HPDE6-E6E7 (cell line): Measurements from ENCODE around the gene XAB2.
A peak's percentile ranks its signal among the peaks of the same experiment; 100 is the strongest.
"Not testable (repeated sequence)": the region's sequence is repeated elsewhere in the genome, so short reads cannot be mapped to it uniquely, and the experiment has no call there.

Experiments
- DNase-seq: peaks from one replicate; pipeline ENCODE4 v3.0.0; 2011; ENCODE audit warnings: missing footprints; ENCODE audit errors: extremely low spot score

The XAB2 gene

DNA sequence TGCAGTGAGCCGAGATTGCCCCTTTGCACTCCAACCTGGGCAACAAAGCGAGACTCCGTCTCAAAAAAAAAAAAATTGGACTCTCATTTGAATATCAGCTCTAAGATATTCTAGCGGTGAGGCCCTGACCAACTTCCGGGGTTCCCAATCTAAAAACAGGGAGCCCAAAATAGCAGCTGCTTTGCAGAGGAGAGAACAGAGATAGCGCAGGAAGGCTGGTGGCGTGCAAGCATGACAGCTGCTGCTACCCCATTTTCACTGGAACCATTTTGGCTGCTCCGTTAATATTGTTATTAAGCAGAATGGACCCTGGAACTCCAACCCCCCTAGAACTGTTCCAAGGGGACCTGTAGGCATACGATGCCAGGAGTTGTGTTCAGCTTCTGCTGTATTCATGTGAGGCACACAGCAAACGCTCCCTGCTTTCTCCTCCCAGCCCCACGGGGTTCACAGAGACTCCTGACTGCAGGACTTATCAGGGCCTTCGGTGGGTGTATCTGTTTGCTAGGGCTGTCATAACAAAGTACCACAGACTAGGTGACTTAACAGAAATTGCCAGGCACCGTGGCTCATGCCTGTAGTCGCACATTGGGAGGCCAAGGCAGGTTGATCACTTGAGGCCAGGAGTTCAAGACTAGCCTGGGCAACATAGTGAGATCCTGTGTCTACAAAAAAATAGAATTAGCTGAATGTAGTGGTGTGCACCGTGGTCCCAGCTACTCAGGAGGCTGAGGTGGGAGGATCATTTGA, 19.1 kb upstream of the XAB2 start:
- no peak for DNase-seq

DNA sequence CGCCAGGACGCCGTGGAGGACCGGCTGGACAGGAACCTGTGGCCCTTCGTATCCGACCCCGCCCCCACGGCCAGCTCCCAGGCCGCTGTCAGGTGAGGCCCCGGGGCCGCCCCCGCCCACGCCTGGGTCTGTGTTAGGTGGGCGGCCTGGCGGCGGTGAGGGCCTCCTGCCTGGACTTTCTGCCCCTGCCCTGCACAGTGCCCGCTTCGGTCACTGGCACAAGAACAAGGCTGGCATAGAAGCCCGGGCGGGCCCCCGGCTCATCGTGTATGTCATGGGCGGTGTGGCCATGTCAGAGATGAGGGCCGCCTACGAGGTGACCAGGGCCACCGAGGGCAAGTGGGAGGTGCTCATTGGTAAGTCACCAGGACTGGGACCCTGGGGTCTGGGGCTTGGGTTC, 17.8 kb upstream of the XAB2 start:
- DNase-seq: no peak

DNA sequence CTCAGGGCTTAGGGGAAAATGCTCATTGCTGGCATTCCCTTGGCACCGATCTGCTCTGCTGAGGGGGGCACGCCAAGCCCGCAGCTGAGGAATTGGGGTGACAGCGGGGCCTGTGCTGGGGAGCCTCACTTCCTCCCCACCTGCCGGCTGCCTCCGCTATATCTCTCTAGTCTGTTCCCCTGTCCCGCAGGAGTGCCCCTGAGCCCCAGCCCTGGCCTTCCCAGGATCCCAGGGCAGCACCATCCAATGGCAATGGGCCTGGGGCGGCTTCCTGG, 17.0 kb upstream of the XAB2 start:
- no peak for DNase-seq

DNA sequence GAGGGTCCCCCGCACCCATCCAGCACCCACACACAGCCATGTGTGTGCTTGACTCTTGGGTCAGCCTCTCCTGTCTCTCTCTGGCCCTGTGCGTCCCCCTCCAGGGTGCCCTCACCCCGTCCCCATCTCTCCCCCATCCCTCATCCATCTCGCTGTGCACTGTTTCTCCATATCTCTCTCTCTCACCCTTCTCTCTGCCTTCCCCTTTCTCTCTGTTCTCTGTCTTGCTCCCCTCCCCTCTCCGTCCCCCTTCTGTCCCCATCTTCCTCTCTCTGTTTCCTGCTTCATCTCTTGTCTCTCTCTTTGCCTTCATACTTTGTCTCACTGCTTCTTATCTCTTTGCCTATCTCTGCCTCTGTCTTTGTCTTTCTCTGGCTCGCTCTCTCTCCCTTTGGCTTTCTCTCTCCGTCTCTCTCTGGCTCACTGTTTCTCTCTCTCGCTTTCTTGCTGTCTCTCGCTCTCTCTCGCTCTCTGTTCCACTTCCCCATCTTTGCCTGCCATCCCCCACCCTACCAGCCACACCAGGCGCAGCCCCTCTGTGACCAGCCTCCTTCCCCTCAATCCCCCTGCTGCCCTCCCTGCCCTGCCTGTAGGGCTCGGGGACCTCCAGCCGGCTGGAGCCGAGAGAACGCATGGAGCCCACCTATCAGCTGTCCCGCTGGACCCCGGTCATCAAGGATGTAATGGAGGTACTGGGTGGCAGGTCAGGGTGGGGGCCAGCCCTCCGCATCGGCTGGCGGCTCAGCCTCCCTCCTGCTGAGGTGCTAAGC, 16.5 kb upstream of the XAB2 start:
- DNase-seq: no peak

DNA sequence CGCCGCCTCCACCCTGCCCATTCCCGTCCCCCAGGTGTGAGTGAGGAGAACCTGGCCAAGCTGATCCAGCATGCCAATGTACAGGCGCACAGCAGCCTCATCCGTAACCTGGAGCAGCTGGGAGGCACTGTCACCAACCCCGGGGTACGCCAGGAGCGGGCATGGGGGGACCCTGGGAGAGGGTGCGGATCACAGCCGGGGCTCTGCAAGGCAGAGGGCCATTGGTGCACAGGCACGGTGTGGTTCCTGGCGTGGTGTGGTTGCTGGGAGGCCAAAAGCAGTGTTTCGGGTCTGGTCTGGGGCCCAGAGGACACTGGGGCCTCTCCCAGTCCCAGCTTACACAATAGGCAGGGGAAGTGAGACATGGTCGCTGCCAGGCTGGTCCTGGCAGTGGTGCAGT, 15.8 kb upstream of the XAB2 start:
- DNase-seq: no peak

DNA sequence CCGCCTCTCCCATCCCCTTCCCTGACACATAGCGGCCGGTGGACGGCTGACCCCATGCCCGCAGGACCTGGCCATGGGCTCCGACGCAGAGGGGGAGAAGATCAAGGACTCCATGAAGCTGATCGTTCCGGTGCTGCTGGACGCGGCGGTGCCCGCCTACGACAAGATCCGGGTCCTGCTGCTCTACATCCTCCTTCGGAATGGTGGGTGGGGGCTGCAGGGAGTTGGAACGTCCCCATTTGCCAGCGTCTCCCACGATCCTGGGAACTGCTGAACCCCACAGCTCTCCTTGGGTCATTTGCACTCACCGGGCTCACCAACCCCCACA, 15.2 kb upstream of the XAB2 start:
- no peak for DNase-seq

DNA sequence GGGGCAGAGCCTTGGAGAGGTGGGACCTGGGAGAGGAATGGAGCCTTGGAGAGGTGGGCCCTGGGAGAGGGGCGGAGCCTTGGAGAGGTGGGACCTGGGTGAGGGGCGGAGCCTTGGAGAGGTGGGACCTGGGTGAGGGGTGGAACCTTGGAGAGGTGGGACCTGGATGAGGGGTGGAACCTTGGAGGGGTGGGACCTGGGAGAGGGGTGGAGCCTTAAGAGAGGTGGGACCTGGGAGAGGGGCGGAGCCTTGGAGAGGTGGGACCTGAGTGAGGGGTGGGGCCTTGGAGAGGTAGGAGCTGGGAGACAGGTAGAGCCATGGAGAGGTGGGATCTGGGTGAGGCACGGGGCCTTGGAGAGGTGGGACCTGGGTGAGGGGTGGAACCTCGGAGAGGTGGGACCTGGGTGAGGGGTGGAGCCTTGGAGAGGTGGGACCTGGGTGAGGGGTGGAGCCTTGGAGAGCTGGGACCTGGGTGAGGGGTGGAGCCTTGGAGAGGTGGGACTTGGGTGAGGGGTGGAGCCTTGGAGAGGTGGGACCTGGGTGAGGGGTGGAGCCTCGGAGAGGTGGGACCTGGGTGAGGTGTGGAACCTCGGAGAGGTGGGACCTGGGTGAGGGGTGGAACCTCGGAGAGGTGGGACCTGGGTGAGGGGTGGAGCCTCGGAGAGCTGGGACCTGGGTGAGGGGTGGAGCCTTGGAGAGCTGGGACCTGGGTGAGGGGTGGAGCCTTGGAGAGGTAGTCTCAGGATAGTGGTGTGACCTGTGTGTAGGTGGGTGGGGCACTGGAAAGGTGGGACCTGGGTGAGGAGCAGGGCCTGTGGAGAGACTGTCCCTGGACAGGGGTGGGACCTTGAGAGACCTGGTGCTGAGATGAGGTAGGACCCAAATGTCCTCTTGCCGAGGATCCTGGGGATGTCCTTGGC, 14.5 kb upstream of the XAB2 start:
- DNase-seq: not testable (repeated sequence)

DNA sequence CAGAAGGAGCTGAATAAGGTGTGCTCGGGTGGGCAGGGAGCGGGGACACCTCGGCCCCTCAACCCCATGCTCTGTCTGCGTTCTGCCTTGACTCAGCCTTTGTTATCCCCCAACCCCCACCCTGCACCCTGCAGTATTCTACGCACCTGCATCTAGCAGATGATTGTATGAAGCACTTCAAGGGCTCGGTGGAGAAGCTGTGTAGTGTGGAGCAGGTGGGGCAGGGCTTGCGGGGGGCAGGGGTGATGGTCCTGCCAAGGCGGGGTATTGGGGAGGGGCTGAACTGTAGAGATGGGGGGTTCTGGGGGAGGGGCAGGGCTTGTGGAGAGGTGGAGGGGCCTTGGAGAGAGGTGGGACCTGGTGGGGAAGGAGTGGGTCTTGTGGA, 13.7 kb upstream of the XAB2 start:
- no peak for DNase-seq

DNA sequence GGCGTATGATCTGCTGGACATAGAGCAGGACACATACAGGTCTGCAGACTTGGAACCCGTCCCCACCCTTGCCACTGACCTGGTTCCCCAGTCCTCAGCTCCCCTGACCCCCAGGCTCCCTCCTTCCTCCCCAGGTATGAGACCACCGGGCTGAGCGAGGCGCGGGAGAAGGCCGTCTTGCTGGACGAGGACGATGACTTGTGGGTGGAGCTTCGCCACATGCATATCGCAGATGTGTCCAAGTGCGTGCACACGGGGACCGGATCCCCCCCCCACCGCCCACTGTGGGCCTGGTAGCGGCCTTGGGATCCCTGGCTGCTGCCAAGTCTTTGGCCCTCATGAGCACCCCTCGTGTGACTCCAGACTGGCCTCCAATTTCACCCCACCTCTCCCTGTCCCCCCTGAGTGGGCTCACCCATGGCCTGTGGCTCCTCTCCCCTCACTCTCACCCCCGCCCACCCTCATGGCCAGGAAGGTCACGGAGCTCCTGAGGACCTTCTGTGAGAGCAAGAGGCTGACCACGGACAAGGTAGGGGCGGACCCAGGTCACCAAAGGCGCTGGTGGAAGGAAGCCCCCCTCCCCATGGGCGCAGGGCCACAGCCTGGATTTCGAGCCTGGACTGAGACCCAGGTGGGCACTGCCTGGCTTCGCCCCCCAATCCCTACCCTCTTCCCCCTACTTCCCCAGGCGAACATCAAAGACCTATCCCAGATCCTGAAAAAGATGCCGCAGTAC, 13.1 kb upstream of the XAB2 start:
- no peak for DNase-seq

DNA sequence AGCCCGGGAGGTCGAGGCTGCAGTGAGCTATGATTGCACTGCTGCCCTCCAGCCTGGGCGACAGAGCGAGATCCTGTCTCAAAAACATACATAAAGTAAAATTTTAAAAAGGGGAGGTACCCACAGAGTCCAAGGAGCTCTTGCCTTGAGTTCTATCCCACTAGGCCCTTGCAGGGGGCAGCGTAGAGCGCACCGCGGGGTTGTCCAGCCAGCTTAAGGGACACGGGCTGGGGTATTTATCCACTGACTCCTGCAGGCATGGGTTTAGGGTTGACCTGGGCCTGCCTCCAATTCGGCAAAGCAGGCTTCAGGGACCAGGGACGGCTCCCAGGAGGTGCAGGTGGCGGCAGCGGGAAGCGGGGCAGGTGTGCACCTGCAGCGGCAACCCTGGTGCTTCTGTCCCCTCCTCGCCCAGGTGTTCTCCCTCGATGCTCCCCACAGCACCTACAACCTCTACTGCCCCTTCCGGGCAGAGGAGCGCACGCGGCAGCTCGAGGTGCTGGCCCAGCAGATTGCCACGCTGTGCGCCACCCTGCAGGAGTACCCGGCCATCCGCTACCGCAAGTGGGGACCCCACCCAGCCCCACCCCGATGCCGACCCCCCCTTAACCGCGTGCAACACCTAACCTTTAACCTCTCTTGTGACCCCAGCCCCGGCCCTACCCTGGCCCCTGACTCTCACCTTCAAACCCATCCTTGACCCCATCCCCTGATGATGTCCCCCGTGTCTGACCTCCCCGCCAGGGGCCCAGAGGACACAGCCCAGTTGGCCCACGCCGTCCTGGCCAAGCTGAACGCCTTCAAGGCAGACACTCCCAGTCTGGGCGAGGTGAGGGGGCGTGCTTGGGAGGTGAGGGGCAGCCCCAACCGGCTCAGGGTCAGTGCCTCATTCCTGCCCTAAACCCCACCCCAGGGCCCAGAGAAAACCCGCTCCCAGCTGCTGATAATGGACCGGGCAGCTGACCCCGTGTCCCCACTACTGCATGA, 12.2 kb upstream of the XAB2 start:
- no peak for DNase-seq

DNA sequence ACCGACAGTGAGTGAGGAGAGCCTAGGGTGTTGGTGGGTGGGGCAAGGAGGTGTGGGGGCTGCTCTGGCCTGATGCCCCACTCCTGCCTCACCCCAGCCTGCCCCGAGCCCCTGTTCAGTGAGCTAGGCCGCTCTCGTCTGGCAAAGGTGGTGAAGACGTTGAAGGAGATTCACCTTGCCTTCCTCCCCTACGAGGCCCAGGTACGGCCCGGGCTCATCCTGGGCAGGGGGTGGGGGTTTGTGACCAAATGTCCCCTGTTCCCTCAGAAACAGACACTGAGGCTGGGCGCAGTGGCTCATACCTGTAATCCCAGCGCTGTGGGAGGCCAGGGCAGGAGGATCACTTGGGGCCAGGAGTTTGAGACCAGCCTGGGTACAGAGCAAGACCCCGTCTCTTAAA, 11.5 kb upstream of the XAB2 start:
- DNase-seq: no peak

DNA sequence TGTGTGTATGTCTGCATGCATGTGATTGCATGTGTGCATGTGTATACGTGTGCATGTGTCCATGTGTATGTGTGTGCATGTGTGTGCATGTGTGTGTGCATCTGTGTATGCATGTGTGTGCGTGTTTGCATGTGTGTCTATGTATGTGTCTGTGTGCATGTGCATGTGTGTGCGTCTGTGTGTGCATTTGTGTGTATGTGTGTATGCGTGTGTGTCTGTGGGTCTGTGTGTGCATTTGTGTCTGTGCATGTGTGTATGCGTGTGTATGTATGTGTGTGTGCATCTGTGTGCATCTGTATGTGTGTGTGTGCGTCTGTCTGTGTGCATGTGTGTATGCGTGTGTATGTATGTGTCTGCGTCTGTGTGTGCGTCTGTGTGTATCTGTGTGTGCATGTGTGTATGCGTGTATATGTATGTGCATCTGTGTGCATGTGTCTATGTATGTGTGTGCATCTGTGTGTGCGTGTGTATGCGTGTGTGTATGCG, 10.6 kb upstream of the XAB2 start:
- DNase-seq: no peak

DNA sequence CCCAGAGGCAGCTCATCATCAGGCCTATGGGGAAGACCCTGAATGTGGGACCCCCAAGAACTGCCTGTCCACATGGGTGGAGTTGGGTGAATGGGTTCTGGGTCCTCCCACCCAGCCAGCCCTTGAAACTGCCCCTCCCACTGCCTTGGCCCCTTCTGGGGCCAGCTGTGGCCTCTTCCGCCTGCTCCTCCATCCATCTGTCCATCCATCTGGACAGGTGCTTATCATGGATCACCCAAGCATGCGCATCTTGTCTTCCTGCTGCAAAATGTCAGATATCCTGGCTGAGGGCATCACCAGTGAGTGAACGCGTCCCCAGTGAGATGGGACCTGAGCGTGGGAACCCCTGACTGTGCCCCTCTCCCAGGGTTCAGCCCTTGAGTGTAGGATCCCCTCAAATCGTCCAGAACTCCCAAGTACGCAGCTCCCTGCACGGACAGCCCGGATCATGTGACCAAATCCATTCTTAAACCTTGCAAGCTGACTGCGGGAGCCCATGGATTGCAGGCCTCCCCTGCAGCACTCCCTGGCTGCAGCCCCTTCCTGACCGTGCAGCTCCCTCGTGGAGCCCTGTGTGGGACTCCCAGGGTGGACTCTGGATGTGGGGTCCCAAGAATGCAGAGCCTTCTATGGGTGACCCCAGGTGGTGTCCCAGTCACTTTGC, 9.6 kb upstream of the XAB2 start:
- no peak for DNase-seq

DNA sequence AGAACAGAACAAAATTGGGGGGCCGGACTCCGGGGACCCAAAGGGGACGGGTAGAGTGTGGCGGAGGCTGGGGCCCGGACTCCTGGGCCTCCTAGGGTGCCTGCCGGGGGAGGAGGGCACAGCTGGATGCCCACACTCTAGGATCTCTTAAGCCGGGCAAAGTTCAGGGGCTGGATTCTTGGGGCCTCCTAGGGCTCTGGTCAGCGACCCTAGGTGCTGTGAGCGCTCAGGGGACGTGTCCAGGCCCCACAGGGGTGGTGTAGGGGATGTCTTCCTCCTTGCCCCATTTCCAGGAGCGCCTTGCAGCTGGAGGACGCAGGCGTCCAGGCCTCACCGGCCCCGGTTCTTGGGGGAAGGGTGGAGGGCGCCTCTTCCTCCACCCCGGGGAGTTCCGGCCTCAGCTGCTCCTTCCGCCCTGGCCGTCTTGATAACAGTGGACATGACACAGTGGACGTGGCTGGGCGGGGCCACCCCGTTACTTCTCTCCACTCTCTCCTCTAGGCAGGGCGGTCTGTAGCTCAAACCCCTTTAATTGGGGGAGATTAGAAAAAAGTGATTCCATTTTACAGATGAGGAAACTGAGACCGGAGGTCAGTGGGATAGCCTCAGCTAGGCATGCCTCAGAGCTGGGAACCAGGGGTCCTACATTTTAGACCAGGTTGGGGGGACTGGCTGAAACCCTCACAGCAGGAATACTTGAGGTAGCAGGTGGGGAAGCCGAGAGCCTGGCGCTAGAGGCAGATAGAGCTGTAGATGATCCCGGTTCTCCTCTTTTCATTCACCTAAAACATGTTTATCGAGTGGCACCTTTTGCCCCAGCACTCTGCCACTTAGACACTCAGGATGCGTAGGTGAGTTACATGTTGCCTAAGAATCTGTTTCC, 8.3 kb upstream of the XAB2 start:
- DNase-seq: no peak

DNA sequence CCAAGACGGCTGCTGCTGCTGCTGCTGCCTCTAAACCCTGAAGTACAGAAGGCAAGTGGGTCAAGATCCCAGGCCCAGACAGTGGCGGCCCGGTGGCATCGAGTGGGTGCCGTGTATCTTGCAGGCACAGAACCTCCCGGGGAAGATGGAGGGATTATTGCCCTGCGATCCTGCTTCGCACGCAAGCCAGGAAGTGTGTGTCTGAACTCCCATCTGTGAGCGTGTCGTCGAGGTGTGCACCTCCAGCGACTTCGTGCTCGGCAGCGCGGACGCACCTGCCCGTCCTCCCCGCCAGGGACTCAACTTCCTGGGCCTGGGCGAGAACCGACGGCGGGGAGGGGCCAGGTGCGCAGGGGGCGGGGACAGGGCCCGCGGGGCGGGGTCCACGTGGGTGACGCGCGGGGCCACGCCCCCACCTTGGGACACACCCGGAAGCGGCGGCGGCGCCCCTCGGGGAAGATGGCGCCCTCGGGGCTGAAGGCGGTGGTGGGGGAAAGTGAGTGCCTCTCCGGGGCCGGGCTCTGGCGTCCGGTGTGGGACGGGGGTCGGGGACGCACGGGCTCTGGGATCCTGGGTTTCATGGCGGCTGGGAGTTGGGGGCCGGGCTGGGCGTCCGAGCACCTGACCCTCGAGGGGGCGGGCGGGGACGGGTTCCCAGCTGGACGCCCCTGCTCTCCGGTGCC, 7.5 kb upstream of the XAB2 start, which contains the start of gene STXBP2:
STXBP2 (plus strand) TSS at position 420 of the 683 bp plus-strand sequence; CDS start at position 460, 40 bp downstream.
- peak; percentile 82 for DNase-seq

DNA sequence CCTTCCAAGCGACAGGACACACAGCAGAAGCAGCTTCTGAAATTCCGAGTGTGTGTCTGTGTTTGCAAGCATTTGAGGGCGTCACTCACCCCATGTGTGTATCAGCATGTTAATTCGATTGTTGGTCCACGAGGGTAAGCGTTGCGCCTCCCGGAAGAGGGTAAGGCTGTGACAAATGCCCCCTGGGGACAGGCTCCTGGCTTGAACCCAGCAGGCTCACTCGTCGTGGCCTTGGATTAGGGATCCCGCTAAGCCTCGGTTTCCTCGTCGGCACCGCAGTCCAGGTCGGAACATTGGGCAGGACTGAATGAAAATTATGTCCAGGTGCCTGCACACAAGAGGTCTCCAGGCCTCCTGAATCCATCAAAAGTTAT, 7.0 kb upstream of the XAB2 start:
- DNase-seq: no peak

DNA sequence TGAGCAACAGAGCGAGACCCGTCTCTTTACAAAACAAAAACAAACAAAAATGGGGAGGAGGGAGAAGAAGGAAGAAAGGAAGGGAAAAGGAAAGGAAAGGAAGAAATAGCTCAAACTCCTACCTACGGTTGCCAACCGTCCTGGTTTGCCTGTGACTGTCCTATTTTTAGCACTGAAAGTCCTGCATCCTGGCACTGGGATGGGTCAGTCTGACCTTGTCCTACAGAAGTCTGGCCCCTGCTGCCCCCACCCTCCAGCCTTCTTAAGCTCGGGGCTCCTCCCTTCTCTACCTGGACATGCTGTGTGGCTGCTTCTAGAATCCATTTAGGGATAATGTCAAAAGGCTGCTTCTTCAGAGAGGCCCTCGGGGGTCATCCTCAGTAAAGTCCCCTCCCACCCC, 6.3 kb upstream of the XAB2 start:
- no peak for DNase-seq

DNA sequence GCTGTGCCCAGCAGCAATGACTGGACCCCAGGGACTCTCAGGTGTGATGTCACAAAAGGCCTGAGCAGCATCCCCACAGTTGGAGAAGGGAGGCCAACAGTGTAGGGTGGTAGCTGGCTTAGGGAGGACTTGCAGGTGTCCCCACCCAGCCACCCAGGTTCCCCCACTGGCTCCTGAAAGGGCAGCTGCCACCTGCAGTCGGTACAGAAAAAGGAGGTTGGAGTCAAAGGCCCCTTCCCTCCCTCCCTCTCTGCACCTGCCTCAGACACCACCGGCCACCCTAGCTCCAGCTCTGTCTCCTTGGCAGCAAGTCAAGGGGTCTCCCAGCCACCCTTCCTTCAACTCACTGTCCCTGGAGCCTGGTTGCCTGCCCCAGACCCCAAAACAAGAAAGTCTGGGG, 4.4 kb upstream of the XAB2 start, which contains the start of gene PCP2:
PCP2 (minus strand) TSS at position 22 of the 400 bp plus-strand sequence. CDS start 262 bp downstream, outside the sequence.
- no peak for DNase-seq
